Measurements from ENCODE around the gene HTR4. TPM values are rescaled to one million over a fixed set of nuclear protein-coding genes. Genes with fewer than 3 reads are reported as not detected.

Gene HTR4
- total and polyA plus RNA-seq, 2 donors from 2014 or later, result 0.22 TPM; not detected in 1

- no peak for DNase-seq
- H3K27ac ChIP-seq (ENCODE audit: low read depth in 2 of 2, low read length in 2 of 2), result no peak overlapping the region
- no peak for TF ChIP-seq CTCF (IDR thresholded peaks at IDR 0.05; ENCODE audit: borderline replicate concordance, extremely low read depth, insufficient read depth)
- no peak for FAIRE-seq
- no peaks in the 10 kb centered on the region for H3K27me3 ChIP-seq (ENCODE audit: control insufficient read depth, insufficient read depth, low read length)
- H3K9ac ChIP-seq (ENCODE audit: low read length in 3 of 3), result no peak overlapping the region
- no peaks in the 10 kb centered on the region for H3K36me3 ChIP-seq (ENCODE audit: control insufficient read depth in 2 of 3, insufficient read depth in 3 of 3, low read length in 3 of 3)
- H3K4me3 ChIP-seq (ENCODE audit: low read length in 3 of 3), result no peak overlapping the region
- intact Hi-C loops (cut with DNase I), result no loop called here
- H3K9me3 ChIP-seq (ENCODE audit: control insufficient read depth in 2 of 3, insufficient read depth in 1 of 3, low read length in 3 of 3), result no peaks in the 10 kb centered on the region
- H3K4me1 ChIP-seq (ENCODE audit: control insufficient read depth in 2 of 3, insufficient read depth in 2 of 3, low read depth in 1 of 3, low read length in 3 of 3), result no peaks in the 10 kb centered on the region
Observed at GRCh38 chr5:148466236-148466580, 188.1 kb downstream of the HTR4 start.

- FAIRE-seq, result no peak
- Histone ChIP-seq H3K27me3 (ENCODE audit: control insufficient read depth, insufficient read depth, low read length) (no peaks in the 10 kb centered on the region), H3K9me3 (ENCODE audit: control insufficient read depth in 2 of 3, insufficient read depth in 1 of 3, low read length in 3 of 3) (no peaks in the 10 kb centered on the region), H3K4me1 (ENCODE audit: control insufficient read depth in 2 of 3, insufficient read depth in 2 of 3, low read depth in 1 of 3, low read length in 3 of 3) (no peaks in the 10 kb centered on the region), H3K9ac (ENCODE audit: low read length in 3 of 3) (no peak overlapping the region), H3K27ac (ENCODE audit: low read depth in 2 of 2, low read length in 2 of 2) (no peak overlapping the region), H3K4me3 (ENCODE audit: low read length in 3 of 3) (no peak overlapping the region), H3K36me3 (ENCODE audit: control insufficient read depth in 2 of 3, insufficient read depth in 3 of 3, low read length in 3 of 3) (no peaks in the 10 kb centered on the region)
- TF ChIP-seq CTCF (IDR thresholded peaks at IDR 0.05; ENCODE audit: borderline replicate concordance, extremely low read depth, insufficient read depth), result no peak
- intact Hi-C loops (cut with DNase I), result no loop called here
- no peak for DNase-seq
Observed at GRCh38 chr5:148465381-148466235, 188.7 kb downstream of the HTR4 start.

DNA sequence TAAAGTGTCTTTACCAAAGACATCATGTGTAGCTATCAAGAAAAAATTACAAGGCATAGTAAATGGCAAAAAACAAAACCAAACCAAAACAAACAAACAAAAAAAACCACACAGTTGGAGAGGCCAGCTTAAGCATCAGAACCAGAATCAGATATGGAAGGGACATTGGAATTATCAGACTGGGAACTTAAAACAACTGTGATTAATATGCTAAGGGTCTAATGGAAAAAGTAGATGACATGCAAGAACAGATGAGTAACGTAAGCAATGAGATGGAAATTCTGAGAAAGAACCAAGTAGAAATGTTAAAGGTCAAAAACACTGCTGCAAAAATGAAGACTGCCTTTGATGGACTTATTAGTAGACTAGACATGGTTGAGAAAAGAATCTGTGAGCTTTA lies 194.7 kb downstream of the HTR4 start:
- Histone ChIP-seq H3K9ac (ENCODE audit: low read length in 3 of 3) (no peak overlapping the region), H3K9me3 (ENCODE audit: control insufficient read depth in 2 of 3, insufficient read depth in 1 of 3, low read length in 3 of 3) (no peaks in the 10 kb centered on the region), H3K4me1 (ENCODE audit: control insufficient read depth in 2 of 3, insufficient read depth in 2 of 3, low read depth in 1 of 3, low read length in 3 of 3) (peaks cover 0 to 3% (median 0%) of the 10 kb centered on the region in 3 donors), H3K27me3 (ENCODE audit: control insufficient read depth, insufficient read depth, low read length) (no peaks in the 10 kb centered on the region), H3K36me3 (ENCODE audit: control insufficient read depth in 2 of 3, insufficient read depth in 3 of 3, low read length in 3 of 3) (no peaks in the 10 kb centered on the region), H3K4me3 (ENCODE audit: low read length in 3 of 3) (no peak overlapping the region), H3K27ac (ENCODE audit: low read depth in 2 of 2, low read length in 2 of 2) (no peak overlapping the region)
- FAIRE-seq (no peak), DNase-seq (no peak)
- no peak for TF ChIP-seq CTCF (IDR thresholded peaks at IDR 0.05; ENCODE audit: borderline replicate concordance, extremely low read depth, insufficient read depth)
- intact Hi-C loops (cut with DNase I), result no loop called here

Data from kidney (tissue), 14 donors.